GM21576 (cell line): ENCODE data around the gene ZFYVE16.
"Not testable (repeated sequence)": the region's sequence is repeated elsewhere in the genome, so short reads cannot be mapped to it uniquely, and the experiment has no call there.

ENCODE experiments used
- ATAC-seq: cut with Tn5 transposase; IDR thresholded peaks from one replicate; pipeline ENCODE4 v1.9.1; 2021; ENCODE audit warnings: mild to moderate bottlenecking, moderate library complexity; ENCODE audit not compliant: unreplicated experiment

ZFYVE16 gene

DNA sequence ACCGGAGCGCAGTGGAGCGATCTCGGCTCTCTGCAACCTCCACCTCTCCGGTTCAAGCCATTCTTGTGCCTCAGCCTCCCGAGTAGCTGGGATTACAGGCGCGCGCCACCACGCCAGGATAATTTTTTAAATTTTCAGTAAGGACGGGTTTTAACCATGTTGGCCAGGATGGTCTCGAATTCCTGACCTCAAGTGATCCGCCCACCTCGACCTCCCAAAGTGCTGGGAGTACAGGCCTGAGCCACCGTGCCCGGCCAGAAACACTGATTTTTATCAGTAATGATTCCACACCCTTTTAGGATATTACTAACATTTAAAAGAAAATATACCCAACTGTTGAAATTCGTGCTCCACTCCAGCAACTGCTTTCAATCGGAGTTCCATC lies 79.6 kb downstream of the ZFYVE16 start:
- ATAC-seq, result no peak

DNA sequence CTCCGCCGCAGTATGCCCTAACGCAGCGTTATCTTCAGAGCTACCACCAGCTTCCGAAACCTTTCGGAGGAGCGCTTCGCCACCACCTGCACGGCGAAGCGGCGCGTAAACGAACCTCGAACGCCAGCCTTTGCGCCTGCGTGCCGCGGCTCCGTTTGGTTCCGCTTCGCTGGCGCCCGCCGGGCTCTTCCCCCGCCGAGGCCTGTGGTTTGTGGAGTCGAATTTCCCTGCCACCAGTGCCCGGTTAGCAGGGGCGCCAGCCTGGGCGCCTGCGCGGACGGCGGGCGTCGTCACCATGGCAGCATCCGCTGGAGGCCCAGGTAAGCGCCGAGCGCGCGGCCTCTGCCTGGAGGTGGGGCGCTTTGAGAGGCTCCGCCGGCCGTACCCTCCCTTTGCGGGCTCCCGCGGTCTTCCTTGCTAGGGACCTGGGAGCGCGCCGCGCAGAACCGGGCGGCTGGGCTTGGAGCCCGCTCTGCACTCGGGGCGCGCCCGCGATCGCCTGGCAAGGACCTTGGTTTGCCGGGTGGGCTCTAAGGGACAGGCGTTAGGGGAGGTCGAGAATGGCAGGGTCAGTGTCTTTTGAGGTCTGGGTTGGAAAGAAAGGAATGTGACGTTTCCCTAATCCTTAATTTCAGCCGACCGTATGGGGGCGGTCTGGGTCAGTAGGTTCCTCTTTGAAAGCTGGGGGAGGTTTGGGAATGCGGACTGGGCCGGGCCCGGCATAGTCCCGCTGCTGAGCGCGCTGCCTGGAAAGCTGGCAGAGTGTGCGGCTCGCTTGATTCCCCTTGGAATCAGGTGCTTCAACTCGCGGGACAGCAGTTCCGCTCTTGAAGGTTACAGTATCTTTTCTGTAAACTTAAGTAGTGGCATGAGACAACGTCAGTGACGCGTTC lies 80.2 kb downstream of the ZFYVE16 start, which contains the start of gene FAM151B:
Gene FAM151B, plus strand, starts transcription at position 272 of the 893 bp plus-strand sequence. Its CDS starts 24 bp downstream, at position 296.
- ATAC-seq, result peak; percentile 88

DNA sequence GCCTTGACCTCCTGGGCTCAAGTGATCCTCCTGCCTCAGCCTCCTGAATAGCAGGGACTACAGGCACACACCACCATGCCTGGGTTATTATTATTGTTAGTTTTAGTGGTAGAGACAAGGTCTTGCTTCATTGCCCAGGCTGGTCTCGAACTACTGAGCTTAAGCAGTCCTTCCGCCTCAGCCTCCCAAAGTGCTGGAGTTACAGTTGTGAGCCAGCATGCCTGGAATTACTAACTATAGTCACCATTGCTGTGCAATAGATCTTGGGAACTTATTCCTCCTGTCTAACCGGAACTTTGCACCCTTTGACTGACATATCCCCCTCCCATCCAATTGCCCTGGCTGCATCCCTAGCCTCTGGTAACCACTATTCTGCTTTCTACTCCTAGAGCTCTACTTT lies 83.4 kb downstream of the ZFYVE16 start:
- no peak for ATAC-seq

DNA sequence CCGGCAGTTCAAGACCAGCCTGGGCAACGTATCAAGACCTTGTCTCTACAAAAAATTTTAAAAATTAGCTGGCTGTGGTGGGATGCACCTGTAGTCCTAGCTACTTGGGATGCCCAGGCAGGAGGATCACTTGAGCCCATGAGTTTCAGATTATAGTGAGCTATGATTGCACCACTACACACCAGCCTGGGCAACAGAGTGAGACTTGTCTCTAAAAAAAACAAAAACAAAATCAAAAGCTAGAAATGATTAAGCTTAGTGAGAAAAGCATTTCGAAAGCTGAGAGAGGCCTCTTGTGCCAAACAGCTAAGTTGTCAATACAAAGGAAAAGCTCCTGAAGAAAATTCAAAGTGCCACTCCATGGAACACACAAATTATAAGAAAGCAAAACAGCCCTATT lies 84.9 kb downstream of the ZFYVE16 start:
- no peak for ATAC-seq

DNA sequence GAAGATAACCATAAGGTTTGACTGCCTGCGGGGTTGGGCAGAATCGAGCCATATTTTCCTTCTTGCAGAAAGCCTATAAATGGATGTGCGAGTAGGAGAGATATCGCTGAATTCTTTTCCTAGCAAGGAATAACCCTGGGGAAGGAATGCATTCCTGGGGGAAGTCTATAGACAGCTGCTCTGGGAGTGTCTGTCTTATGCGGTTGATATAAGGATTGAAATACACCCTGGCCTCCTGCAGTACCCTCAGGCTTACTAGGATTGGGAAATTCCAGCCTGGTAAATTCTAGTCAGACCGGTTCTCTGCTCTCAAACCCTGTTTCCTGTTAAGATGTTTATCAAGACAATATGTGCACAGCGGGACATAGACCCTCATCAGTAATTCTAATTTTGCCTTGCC lies 85.6 kb downstream of the ZFYVE16 start:
- ATAC-seq, result not testable (repeated sequence)

DNA sequence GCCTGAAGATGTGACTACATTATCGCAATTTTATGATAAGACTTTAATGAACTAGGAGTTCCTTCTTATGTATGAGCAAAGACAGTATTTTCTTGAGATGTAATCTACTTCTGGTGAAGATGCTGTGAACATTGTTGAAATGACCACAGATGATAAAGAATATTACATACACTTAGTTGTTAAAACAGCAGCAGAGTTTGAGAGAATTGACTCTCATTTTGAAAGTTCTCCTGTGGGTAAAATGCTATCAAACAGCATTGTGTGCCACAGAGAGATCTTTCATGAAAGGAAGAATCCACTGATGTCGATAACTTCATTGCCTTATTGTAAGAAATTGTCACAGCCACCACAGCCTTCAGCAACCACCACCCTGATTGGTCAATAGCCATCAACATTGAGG lies 88.0 kb downstream of the ZFYVE16 start:
- no peak for ATAC-seq

DNA sequence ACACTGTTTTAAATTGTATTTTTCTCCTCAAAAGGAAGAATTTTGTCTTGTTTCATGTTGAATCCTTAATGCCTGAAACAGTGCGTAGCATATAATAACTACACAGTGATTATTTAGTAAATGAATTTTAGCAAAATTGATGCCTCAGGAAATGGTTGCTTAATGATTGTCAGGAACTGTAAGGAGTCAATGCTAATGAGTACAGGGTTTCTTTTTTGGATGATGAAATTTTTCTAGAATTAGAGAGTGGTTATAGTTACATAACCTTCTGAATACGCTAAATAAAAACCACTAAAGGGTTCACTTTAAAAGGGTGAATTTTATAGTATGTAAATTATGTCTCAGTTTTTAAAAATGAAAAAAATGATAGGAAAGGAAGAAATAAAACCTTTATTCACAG lies 94.9 kb downstream of the ZFYVE16 start:
- no peak for ATAC-seq

DNA sequence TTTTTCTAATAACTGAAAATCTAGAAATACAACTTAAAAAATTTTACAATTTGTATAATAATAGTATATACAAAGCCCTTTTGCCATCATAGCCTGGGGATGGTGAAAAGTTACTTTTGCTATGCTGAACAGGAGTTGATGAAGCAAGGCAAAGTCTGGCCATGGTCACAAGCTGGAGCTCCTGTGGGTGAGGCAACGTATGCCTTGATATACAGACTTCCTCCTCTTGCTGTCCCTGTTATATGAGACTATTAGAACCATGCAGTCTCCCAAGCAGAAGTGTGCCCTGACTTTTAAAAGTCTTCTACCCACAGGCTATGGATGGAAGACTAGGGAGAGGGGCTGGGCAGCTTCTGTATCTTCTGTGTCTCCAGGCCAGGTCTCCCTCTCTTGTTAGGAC lies 95.8 kb downstream of the ZFYVE16 start:
- ATAC-seq, result no peak

DNA sequence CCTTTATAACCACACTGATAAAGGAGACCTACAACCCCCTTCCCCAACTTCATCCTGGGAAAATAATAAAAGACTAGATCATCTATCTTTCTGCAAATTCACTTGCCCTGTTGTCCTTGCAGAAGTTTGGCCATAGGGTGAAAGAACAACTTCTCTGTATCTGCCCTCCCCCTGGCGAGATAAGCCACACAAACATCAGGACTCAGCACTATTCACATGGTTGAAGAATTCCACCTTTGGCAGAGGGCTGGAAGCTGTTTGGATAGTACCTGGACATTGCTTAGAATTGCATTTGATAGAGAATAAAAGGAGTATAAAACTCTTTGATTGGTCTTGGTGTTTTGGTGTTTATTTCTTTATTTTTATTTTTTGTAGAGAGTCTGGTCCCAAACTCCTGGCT lies 97.0 kb downstream of the ZFYVE16 start:
- no peak for ATAC-seq

DNA sequence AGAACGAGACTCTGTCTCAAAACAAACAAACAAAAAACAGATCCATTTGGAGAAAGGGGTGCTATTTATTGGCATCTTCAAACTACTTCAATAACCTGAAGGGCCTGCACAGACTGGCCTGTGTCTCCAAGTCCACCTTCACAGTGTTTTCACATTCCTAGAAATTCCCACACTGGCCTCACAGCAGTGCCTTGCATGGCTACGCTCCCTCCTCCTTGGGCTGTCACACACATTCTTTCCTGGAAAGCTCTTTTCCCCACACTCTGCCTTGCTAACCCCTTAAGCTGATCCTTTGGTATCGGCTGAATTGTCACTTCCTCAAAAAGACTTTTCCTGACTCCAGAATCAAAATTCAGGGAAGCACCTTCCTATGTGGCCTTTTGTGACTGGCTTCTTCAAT lies 99.8 kb downstream of the ZFYVE16 start:
- no peak for ATAC-seq

DNA sequence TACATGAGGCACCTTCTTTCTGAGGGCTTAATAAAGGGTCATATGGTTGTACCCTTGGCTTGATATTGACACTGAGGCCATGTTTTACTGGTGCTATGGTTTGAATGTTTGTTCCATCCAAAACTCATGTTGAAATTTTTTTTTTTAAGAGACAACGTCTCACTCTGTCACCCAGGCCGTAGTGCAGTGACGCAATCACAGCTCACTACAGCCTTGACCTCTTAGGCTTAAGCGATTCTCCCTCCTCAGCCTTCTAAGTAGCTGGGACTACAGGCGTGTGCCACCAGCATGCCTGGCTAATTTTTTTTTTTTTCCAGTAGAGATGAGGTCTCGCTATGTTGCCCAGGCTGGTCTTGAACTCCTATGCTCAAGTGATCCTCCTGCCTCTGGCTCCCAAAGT lies 101.0 kb downstream of the ZFYVE16 start:
- ATAC-seq, result no peak

DNA sequence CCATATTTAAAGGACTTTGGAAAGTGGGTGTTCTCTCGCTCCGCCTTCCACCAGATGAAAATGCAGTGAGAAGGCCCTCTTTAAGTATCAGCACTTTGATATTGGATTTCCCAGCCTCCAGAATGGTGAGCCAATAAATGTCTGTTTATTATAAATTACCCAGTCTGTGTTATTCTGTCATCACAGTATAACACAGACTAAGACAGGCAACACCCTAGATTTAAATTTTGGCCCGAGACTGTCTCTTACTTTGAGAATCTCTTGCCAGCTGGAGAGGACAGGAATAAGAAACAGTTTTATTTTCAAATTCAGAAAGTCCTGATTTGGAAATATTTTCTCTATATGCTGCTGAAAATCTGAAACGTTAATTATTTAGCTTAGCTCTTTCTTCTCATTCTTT lies 101.5 kb downstream of the ZFYVE16 start:
- no peak for ATAC-seq

DNA sequence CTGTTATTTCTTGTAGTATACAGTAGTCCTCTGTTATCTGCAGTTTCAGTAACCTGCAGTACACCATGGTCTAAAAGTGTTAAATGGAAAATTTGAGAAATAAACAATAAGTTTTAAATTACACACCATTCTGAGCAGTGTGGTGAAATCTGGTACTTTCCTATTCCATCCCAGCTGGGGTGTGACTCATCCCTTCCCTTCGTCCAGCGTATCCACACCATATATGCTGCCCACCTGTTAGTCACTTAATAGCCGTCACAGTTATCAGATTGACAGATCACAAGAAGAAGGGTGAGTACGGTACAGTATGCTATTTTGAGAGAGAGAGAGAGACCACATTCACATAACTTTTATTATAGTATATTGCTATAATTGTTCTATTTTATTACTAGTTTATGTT lies 109.0 kb downstream of the ZFYVE16 start:
- ATAC-seq, result no peak
